HUES6 (cell line): ENCODE results near the gene SEMA5A.

ENCODE experiments used
- H3K27ac ChIP-seq: 2 replicates; pipeline ENCODE4 v1.7.0; 2013; ENCODE audit warnings: low read depth, mild to moderate bottlenecking, low read length, inconsistent platforms
- H3K27me3 ChIP-seq: 2 replicates; pipeline ENCODE4 v1.6.1; 2013; ENCODE audit warnings: low read length; ENCODE audit not compliant: control insufficient read depth, insufficient read depth
- H3K36me3 ChIP-seq: 2 replicates; pipeline ENCODE4 v1.6.1; 2013; ENCODE audit warnings: low read length; ENCODE audit not compliant: control insufficient read depth, insufficient read depth
- H3K4me1 ChIP-seq: 2 replicates; pipeline ENCODE4 v1.6.1; 2013; ENCODE audit warnings: low read length; ENCODE audit not compliant: control insufficient read depth, insufficient read depth
- H3K4me3 ChIP-seq: 2 replicates; pipeline ENCODE4 v1.5.1; 2013; ENCODE audit warnings: low read depth, low read length
- H3K9ac ChIP-seq: one replicate; pipeline ENCODE4 v1.6.1; 2013; ENCODE audit warnings: mild to moderate bottlenecking, low read length
- H3K9me3 ChIP-seq: 2 replicates; pipeline ENCODE4 v1.6.1; 2013; ENCODE audit warnings: low read depth, low read length; ENCODE audit not compliant: control insufficient read depth, insufficient read depth

The SEMA5A gene

DNA sequence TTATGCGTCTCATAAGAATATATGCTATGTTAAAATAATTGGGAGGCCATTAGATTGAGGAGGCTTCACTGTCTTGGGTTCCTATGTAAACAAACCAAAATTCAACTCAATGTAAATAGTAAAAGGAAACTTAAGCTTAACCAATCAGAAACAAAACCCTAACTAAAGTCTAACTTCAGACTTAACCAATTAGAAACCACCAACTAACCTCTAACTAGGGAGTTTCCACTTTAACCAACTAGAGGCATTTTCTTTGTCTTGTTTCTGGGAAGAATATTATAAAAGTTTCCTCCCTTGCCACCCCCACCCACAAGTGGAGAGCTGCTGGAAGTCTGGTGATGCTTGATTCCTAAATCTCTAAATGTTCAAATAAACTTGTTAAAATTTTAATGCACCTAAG, 214.5 kb downstream of the SEMA5A start:
- H3K9ac ChIP-seq = no peak overlapping the region
- no peak overlapping the region for H3K4me3 ChIP-seq
- no peaks in the 10 kb centered on the region for H3K4me1 ChIP-seq
- H3K36me3 ChIP-seq = no peaks in the 10 kb centered on the region
- H3K27ac ChIP-seq = no peak overlapping the region
- H3K27me3 ChIP-seq = no peaks in the 10 kb centered on the region
- H3K9me3 ChIP-seq = no peaks in the 10 kb centered on the region

DNA sequence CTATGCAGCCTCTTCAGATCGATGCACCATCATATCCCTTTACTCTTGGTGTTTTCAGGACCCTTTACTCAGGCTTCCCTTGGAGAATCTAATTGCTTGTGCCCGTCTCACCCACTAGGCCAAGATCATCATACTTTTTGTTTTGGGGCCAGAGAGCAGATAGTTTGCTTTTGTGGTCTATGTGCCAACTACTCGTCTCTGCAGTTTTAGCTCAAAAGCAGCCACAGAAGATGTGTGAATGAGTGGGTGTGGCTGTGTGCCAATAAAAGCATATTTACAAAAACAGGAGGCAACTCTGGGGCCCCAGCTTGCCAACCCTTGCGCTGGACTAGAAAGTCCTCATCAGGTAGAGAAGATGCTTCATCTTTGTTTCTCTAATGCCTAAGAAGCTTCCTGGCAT, 216.8 kb downstream of the SEMA5A start:
- Histone ChIP-seq H3K36me3 (no peaks in the 10 kb centered on the region), H3K27ac (no peak overlapping the region), H3K4me1 (no peaks in the 10 kb centered on the region), H3K4me3 (no peak overlapping the region), H3K9me3 (no peaks in the 10 kb centered on the region), H3K27me3 (no peaks in the 10 kb centered on the region), H3K9ac (no peak overlapping the region)

DNA sequence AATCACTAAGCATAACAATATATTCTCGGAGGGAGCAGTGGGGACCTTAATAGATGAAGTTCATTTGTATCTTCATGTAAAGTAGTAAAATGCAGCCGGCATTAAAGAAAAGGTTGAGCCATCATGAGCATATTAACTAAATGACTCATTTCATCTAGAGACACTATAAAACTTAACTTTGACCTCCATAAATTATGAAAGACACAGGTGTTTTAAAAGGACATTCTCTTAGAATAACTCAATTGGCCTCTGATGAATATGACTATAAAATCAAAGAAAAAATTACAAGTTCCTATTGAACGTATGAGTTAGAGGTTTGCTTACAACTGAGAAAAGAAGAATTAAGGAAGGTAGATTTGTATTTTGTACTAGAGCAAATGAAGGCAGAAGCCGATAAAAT, 220.3 kb downstream of the SEMA5A start:
- Histone ChIP-seq H3K9ac (no peak overlapping the region), H3K4me3 (no peak overlapping the region), H3K4me1 (no peaks in the 10 kb centered on the region), H3K27ac (no peak overlapping the region), H3K36me3 (no peaks in the 10 kb centered on the region), H3K9me3 (no peaks in the 10 kb centered on the region), H3K27me3 (no peaks in the 10 kb centered on the region)

DNA sequence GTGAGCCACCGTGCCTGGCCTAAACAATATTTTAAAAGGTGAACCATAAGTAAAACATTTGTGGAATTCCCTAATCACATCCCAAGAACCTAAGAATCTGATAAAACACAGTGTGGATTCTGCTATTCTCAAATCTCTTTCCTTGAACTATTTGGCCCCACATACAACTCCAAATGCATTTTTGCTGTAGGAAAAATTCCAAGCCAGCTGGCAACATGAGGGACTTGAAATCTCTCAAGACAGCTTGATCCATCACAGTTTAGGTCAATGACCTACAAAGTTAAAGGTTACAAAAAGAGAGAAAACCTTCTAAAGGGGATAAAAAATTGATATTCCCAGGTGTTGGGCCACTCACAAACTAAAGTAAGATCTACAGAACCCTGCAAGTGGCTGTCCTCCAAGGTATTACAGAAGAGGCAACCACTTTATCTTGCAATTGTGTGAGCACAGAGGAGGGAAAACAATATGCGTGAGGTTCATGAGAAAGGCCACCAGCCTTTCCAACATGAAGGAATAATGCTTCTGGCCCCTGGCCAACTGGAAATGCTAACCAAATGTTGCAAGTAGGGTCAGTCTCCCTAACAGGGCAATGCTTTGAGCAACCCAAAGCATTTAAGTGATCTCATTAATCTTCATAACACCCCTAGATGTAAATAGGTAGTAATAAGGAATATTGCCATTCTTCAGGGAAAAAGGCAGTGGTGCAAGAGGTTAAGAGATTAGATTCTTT, 221.4 kb downstream of the SEMA5A start:
- Histone ChIP-seq H3K36me3 (no peaks in the 10 kb centered on the region), H3K27me3 (no peaks in the 10 kb centered on the region), H3K4me3 (no peak overlapping the region), H3K9ac (no peak overlapping the region), H3K27ac (no peak overlapping the region), H3K4me1 (no peaks in the 10 kb centered on the region), H3K9me3 (no peaks in the 10 kb centered on the region)

DNA sequence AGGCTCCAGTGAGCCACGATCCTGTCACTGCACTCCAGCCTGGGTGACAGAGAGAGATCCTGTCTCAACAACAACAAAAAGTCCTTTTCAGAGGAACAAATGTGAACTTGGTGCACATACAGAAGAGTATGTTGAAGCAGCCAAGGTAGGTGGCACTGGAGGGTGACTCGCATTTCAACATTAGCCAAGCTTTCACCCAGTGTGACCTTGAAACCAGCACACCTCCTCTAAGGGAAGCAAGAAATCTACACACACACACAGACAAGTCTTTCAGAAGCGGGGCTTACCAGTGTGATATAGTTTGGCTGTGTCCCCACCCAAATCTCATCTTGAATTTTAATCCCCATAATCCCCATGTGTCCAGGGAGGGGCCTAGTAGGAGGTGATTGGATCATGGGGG, 225.2 kb downstream of the SEMA5A start:
- Histone ChIP-seq H3K4me3 (no peak overlapping the region), H3K9ac (no peak overlapping the region), H3K4me1 (no peaks in the 10 kb centered on the region), H3K9me3 (no peaks in the 10 kb centered on the region), H3K27me3 (no peaks in the 10 kb centered on the region), H3K36me3 (no peaks in the 10 kb centered on the region), H3K27ac (no peak overlapping the region)

DNA sequence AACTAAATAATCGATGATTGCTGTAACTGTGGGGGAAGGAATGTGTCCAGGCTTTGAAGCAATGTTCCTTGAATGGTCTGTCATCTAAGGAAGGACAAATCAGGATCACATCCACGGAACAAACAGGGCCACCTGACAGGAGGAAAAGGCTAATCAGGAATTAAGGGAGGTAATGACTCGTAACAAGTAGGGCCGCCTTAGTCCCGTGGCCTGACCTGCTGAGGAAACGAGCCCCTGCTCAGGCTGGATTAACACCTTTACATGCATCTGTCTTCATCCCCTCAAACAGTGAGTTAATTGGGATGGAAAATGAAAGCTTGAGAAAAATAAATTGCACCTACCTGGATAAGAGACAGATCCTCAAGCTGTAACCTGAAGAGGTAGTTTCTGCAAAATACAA, 227.8 kb downstream of the SEMA5A start:
- Histone ChIP-seq H3K4me3 (no peak overlapping the region), H3K27ac (no peak overlapping the region), H3K4me1 (no peaks in the 10 kb centered on the region), H3K27me3 (no peaks in the 10 kb centered on the region), H3K9ac (no peak overlapping the region), H3K36me3 (no peaks in the 10 kb centered on the region), H3K9me3 (no peaks in the 10 kb centered on the region)

DNA sequence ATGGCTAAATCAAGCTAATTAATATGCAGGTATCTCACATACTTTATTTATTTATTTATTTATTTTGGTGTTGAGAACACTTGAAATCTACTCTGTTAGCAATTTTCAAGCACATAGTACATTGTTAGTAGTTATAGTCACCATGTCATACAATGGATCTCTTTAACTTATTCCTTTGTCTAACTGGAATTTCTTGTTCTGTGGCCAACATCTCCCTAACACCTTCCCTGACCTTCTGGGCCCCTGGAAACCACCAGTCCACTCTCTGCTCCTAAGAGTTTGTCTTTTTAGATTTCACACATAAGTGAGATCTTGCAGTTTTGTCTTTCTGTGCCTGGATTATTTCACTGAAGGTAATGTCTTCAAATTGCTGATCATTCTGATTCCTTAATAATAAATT, 229.1 kb downstream of the SEMA5A start:
- Histone ChIP-seq H3K4me3 (no peak overlapping the region), H3K36me3 (no peaks in the 10 kb centered on the region), H3K9me3 (no peaks in the 10 kb centered on the region), H3K9ac (no peak overlapping the region), H3K4me1 (no peaks in the 10 kb centered on the region), H3K27ac (no peak overlapping the region), H3K27me3 (no peaks in the 10 kb centered on the region)

DNA sequence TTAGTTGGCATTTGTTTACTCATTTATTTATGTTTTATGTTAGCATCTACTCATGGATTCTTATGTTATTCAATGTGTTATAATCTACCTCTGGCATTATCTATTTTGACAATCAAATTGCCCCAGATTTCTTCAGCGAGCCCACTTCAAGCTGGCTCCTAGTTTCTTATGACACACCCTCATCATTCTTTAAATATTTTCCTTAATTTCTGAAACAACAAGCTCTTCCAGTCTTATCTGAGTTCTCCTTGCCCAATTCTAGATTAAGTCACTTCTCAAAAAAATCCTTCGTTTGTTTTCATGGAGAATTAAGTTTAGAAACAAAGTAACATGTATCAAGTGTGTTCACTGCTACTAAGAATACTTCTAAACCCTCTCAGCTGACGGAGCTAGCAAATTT, 229.8 kb downstream of the SEMA5A start:
- Histone ChIP-seq H3K9me3 (no peaks in the 10 kb centered on the region), H3K27ac (no peak overlapping the region), H3K27me3 (no peaks in the 10 kb centered on the region), H3K4me1 (no peaks in the 10 kb centered on the region), H3K36me3 (no peaks in the 10 kb centered on the region), H3K9ac (no peak overlapping the region), H3K4me3 (no peak overlapping the region)

DNA sequence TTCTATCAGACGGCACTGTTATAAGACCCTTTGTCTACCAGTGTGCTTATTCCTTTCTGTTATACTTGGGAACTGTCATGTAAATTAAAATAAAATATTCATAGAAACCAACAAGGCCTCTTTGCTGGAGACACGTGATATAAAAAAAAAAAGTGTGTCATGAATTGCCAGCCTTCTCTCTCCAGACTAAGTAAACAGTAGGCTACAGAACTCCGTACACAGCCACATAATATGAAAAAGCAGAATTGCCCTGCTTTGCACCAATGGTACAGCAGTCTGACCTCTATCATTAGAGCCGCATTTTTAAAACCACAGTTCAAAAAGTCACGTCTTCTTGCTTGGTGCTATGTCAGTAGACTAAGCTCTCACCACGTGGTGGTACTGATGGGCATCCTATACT, 231.3 kb downstream of the SEMA5A start:
- no peaks in the 10 kb centered on the region for H3K4me1 ChIP-seq
- H3K27me3 ChIP-seq = no peaks in the 10 kb centered on the region
- no peak overlapping the region for H3K9ac ChIP-seq
- H3K9me3 ChIP-seq = no peaks in the 10 kb centered on the region
- no peak overlapping the region for H3K27ac ChIP-seq
- no peak overlapping the region for H3K4me3 ChIP-seq
- no peaks in the 10 kb centered on the region for H3K36me3 ChIP-seq

DNA sequence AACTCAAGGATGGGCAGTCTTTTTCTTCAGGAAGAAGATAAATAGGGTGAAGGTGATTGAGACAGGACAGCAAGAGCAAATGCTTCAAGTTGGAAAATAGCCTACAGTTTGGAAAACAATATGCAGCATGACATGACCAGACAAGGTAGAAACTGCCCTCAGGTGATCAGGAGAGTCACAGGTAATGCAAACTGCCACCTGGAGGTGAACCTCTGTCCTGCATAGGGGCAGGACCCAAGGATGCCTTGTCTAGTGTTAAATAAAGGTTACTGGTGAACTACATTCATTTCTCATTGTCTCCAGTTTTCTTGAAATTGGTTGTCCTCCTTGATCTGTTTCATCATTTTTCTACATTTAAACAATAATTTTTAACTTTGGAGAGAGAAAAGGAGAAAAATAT, 232.1 kb downstream of the SEMA5A start:
- H3K9me3 ChIP-seq = no peaks in the 10 kb centered on the region
- no peaks in the 10 kb centered on the region for H3K27me3 ChIP-seq
- H3K27ac ChIP-seq = no peak overlapping the region
- H3K4me1 ChIP-seq = no peaks in the 10 kb centered on the region
- no peak overlapping the region for H3K9ac ChIP-seq
- H3K36me3 ChIP-seq = no peaks in the 10 kb centered on the region
- H3K4me3 ChIP-seq = no peak overlapping the region

DNA sequence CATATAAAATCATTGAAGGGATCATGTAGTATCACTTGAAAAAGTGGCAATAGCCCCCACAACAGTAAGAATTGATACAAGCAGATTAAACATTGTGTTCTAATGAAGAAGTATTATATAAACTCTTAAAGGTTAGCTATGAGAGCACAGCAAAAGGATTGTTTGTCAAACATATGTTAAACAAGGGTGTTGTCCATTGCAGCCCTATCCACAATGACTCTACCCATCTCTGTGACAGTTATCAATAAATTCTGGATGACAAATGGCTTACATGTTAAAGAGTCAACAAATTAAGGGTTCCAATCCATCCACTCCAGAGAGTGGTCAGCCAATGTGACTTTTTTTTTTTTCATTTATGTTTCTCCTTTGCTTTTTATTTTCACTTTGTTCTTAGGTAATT, 238.7 kb downstream of the SEMA5A start:
- H3K36me3 ChIP-seq = no peaks in the 10 kb centered on the region
- no peaks in the 10 kb centered on the region for H3K9me3 ChIP-seq
- no peak overlapping the region for H3K4me3 ChIP-seq
- H3K27ac ChIP-seq = no peak overlapping the region
- H3K4me1 ChIP-seq = no peaks in the 10 kb centered on the region
- no peaks in the 10 kb centered on the region for H3K27me3 ChIP-seq
- no peak overlapping the region for H3K9ac ChIP-seq

DNA sequence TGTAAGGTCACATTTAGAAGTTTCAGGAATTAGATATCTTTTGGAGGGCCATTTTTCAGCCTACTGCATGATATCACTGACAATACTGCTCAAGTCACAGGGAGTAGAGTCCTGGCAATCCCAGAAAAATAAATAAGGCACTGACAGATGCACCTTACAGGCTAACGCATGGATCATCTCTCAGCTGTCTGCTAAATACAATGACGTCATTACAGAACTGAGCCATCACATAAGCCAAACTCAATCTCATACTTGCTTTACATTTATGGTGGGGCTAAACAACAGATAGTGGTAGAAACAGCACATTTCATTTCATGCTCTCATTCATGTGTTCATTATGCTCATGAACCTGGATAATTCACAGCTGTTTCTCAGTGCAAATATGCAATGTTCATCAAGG, 243.7 kb downstream of the SEMA5A start:
- H3K27me3 ChIP-seq = no peaks in the 10 kb centered on the region

More for the DNA sequence above, 243.7 kb downstream of the SEMA5A start:
- Histone ChIP-seq H3K4me1 (no peaks in the 10 kb centered on the region), H3K4me3 (no peak overlapping the region), H3K36me3 (no peaks in the 10 kb centered on the region), H3K27ac (no peak overlapping the region), H3K9me3 (no peaks in the 10 kb centered on the region), H3K9ac (no peak overlapping the region)
